ENCODE data around the gene MAP3K13.
"Not testable (repeated sequence)": the region's sequence is repeated elsewhere in the genome, so short reads cannot be mapped to it uniquely, and the experiment has no call there.

MAP3K13 gene

DNA sequence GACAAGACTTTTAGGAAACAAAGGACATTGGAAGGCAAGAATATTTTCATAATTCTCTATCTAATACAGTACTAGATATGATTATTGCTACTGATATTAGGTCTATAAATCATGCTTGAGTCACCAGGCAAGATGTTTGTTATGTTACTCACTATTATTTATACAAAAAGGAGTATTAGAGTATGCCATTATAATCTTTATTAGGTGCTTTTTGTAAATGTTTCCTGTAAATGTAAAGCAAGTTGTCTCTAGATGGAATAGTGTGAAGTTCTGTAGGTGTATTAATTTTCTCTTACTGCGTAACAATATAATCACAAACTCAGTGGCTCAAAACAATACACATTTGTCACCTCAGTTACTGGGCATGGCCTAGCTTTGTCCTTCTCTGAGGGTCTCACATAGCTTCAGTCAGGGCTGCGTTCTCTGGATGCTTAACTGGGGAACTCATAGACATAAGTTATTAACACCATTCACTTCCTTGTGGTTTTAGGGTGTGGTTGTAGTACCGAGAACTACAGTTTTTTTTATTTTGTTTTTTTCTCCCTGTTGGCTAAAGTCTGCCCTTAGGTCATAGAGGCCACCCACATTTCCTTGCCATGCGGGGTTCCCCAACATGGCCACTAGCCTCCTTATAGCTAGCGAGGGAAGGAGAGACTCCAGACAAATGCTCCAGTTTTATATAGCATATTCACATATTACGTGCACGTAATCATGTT, 20.3 kb upstream of the MAP3K13 start:
- no peak for DNase-seq

DNA sequence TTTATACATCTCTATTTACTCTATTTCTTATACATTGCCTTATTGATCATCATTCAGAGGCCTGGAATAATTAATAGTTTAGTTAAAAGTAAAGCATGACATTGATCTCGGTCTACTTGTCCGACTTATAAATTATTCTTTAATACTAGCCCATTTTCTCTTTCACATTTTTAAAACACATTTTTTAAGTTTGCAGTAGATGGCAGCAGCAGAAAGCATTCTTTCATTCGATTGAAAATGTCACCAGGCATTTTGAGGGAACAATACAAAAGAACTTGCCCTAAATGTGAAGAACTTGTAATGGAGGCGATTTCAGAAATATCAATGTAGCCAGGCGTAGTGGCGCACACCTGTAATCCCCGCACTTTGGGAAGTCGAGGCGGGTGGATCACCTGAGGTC, 15.5 kb upstream of the MAP3K13 start:
- no peak for DNase-seq

DNA sequence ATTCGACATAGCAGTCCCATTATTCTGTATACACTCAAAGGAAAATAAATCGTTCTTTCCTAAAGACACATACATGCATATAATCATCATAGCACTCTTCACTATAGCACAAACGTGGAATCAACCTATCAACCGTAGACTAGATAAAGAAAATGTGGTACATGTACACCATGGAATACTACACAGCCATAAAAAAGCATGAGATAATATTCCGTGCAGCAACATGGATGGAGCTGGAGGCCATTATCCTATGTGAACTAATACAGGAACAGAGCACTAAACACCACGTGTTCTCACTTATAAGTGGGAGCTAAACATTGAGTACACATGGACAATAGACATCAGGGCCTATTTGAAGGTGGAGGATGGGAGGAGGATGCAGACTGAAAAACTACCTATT, 12.1 kb upstream of the MAP3K13 start:
- no peak for DNase-seq

DNA sequence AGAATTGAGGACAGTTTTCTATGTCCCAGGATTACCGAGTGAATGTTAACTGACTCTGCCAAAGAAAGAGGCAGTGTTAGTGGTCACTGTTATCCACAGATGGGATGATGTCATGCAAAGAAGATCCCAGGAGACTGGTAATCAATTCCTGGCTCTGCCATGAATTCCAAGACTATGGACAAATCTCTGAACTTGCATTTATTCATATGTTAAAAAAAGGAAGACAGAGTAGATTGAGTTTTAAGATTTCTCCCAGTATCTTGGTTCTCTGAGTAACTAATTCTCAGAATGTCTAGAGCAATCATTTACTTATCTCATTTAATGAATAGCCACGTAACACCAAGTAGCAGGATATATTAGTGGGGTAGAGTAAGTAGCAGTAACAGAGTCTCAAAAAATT, 11.5 kb upstream of the MAP3K13 start:
- DNase-seq: no peak

DNA sequence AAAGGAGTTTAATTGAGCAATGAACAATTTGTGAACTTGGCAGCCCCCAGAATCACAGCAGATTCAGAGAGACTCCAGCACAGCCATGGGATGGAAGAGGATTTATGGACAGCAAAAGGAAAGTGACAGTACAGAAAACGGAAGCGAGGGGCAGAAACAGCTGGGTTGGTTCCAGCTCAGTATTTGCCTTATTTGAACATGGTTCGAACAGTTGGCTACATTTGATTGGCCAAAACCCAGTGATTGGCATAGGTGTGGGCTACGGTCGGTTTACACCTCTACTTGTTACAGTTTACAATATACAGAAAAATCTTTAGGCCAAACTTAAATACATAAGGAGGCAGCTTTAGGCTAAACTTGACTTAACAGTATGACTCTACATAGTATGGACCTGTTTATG, 9.7 kb upstream of the MAP3K13 start:
- DNase-seq: no peak

DNA sequence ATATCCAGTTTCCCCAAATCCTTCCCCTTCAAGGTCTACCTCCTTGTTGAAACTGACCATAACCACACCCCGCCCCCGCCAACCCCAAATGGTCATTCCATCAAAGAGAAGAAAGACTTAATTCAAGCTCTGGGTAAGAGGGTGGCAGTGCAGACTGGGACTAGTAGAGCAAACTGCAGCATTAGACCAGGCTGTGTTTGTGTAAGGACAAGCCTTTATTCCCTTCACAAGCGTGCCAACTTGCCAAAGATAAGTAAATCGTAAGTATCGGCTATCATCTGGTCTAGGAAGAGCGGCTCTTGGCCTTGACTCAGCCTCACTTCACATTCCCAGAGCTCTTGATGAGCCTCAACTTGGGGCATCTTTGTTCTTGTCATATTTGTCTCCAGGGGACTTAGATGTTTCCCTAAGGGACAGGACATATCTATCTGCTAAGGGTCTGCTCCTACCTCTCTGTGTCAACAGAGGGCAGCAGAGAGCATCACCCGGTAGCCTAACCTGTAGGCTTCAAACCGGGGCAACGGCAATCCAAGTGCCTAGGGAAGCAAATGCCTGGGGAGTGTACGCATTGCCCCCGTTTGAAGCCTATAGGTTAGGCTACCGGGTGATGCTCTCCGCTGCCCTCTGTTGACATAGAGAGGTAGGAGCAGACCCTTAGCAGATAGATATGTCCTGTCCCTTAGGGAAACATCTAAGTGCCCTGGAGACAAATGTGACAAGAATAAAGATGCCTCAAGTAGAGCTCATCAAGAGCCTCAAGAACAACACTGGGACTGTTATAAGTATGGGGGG, 8.9 kb upstream of the MAP3K13 start:
- peak; percentile 74 to 85 for DNase-seq

DNA sequence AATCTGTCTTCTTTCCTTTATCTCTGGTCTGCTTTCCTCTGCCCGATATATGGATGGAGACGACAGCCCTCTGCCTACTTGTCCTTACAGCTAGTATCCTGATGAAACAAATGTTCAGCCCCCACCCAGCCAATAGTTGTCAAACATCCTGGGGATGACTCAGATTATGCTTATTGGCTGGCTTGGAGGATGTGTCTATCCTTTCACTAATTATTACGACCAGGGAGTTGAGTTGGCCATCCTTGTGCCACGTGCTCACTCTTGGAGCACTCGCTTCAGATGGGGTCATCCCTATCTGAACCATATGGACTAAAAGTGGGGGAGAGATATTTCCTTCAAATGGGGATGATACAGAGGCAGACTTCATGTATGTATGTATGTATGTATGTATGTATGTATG, 6.4 kb upstream of the MAP3K13 start:
- DNase-seq: no peak

DNA sequence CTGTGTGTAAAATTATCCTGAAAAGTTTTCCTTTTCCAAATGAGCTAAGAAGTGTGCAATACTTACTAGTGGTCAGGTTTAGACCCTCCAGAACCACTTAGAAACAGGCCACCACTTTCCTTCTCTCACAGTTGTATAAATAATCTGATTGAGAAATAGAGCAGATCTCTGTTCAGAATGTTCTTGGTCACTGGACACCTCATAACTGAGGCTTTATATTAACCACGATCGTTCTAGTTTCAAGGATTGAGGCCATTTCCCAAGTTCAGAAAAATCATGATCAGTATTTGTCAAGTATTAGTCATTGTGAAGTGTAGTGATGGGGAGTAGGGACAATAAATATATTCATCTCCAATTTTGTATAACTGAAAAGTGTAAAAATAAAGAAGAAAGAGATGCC, 1.0 kb upstream of the MAP3K13 start:
- no peak for DNase-seq

DNA sequence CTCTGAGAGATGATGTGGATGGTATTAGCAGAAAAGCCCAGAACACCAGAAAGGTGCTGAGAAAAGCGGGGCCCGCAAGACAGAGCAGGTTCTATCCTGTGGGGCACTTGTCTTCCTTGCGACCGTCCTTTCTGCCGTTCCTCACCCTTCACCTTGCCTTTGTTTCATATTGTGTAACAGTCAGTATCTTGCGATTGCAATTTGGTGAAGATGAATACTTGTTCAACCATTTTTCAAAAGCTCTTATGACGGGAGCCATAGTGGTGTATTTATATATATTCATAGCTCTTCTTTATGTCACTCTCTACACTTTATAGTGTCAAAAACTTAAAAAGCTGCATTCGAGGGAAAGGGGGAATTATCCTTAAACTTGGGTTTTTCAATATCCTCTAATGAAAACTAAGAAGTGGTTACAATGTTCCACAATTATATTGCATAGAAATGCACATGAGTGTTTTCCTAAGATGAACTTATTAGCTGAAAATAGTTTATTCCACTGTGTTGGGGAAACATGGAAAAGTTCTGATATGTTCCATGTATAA, 797 bp downstream of the MAP3K13 start:
- peak in 1 of 2 experiments; percentile 14 for DNase-seq

DNA sequence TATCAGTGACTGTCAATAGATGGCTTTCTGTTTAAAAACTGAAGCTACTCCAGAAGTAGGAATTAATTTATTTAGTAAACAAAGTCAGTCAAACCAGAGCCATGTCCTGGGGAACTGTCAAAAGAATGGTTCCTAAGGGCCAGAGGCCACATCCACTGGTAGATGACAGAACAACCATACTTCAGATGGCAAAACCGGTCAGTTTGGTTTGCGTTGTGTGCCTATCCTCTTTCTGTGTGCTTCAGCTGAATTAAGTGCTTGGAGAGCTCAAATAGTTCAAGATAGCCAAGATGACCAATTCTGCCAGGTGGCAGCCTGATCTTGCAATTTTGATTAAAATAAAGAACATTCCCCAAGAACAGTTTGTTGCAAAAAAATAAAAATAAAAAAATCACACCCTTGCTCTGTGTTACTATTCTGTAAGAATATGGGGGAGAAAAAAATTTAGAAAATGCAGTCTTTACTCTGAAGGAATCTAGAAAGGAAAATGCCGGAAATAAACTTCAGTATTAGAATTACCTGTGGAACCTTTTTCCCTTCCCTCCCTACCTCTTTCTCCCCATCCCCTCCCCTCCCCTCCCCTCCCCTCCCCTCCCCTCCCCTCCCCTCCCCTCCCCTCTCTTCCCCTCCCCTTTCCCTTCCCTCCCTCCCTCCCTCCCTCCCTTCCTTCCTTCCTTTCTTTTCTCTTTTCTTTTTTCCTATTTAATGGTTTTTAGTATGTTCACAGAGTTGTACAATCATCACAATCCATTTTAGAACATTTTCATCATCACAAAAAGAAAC, 2.5 kb downstream of the MAP3K13 start:
- no peak for DNase-seq

DNA sequence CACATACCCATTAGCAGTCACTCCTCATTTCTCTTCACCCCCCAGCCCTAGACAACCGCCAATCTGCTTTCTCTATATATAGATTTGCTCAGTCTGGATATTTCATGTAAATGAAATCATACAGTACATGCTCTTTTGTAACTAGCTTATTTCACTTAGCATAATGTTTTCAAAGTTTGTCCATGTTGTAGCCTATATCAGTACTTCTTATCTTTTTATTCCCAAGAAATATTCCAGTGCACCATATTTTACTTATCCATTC, 3.1 kb downstream of the MAP3K13 start:
- no peak for DNase-seq

DNA sequence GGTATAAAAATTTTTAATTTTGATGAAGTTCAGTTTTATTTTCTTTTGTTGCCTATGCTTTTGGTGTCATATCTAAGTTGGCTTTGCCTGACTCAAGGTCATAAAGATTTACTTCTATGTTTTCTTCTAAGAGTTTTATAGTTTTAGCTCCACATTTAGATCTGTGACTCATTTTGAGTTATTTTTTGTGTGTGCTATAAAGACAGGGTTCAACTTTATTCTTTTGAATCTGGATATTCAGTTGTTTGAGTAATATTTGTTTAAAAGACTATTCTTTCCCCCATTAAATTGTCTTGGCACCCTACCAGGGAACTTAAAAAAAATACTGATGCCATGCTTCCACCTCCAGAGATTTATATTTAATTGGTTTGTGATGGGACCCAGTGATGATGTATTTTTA, 4.0 kb downstream of the MAP3K13 start:
- DNase-seq: no peak

DNA sequence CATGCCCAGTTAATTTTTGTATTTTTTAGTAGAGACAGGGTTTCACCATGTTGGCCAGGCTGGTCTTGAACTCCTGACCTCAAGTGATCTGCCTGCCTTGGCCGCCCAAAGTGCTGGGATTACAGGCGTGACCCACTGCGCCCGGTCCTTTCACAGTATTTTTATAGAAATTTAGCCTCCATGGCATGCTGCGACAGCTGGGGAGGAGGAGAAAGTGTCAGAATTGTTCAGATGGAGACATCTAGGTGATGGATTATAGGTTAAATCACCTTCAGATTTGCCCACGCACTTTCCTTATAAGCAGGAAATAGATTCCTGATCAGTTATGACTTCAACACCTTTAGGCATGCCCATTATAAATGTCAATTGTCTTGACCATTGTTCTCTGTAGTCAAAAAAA, 7.4 kb downstream of the MAP3K13 start:
- DNase-seq: not testable (repeated sequence)

DNA sequence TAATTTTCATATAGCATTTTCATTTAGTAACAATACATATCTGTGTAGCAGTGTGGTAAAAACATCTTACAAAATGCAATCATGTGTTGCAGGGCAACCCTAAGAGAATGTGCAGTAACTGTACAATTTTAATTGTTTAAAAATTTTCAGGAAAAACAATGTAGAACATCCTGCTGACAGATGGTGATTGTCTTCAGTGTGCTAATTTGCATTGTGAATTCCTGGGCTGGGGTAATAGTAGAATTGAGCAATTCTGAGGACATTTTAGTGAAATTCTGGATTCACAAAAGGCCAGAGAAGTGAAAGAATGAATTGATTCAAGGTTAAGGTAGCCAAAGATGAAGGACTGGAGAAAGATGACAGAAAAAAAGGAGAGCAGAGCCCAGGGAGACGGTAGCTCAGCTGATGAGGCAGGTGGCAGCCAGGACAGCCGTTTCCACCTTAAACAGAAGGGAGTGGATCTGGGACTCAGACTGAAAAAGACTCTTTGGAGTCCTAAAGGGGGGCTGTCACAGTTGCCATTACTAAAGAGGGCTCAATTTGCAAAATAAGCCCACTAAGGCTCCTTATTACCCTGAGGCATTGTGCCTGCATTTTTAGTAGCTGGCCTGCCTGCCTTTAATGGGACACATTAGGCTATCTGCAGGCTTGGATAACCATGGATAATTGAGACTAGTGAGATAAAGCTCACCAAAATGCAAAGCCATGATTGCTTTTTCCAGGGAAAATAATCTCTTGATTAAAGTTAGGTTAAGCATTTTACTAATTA, 8.6 kb downstream of the MAP3K13 start:
- no peak for DNase-seq

DNA sequence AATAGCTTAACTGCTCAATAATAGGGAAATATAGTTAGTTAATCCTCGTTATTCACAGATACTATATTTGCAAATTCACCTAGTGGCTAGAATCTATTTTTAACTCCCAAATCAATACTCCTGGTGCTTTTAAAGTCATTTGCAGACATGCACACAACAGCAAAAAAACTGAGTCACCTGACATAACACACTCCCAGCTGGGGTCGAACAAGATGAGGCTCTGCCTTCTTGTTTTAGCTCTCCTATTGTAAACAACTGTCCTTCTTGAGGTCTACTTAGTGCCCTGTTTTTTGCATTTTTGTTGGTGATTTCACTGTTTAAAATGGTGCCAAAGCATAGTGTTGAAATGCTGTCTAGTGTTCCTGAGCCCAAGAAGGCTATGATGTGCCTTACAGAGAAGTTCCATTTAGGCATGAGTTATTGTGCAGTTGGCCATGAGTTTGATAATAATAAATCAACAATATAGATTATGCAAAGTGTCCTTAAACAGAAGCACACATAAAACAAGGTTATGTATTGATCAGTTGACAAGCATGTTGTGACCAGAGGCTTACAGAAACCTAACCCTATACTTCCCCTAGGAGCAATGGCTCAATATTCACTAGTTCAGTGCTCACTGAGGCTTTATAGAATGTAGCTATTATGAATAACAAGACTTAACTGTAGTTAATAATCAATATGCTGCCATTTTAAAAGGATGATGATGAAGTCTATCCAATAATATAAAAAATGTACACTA, 18.6 kb downstream of the MAP3K13 start:
- DNase-seq: no peak

DNA sequence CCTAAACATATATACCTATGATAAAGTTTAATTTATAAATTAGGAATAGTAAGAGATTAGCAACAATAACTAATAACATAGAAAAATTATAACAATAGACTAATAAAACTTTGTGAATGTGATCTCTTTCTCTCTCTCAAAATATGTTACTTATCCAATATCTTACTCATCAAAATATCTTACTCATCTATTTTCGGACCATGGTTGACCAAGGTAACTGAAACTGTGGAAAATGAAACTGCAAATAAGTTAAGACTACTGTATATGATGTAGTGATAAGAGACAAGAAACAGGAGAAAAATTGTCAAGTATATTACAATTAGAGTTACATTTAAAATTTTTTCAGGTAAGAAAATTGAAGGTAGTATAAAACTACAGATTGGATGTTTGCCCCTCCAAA, 19.2 kb downstream of the MAP3K13 start:
- no peak for DNase-seq

DNA sequence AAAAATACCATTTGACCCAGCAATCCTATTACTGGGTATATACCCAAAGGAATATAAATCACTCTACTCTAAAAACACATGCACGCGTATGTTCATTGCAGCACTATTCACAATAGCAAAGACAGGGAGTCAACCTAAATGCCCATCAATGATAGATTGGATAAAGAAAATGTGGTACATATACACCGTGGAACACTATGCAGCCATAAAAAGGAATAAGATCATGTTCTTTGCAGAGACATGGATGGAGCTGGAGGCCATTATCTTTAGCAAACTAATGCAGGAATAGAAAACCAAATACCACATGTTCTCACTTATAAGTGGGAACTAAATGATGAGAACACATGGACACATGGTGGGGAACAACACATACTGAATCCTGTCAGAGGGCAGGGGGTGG, 23.6 kb downstream of the MAP3K13 start:
- not testable (repeated sequence) for DNase-seq

DNA sequence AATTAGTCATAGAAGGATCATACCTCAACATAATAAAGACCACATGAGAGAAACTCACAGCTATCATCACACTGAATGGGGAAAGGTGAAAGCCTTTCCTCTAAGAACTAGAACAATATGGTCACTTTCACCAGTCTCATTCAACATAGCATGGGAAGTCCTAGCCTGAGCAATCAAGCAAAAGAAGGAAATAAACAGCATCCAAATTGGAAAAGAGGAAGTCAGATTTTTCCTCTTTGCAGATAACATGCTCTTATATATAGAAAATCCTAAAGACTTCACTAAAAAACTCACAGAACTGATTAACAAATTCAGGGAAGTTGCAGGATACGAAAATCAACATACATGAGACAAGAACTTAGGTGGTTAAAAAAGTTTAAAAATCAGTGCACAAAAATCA, 24.7 kb downstream of the MAP3K13 start:
- DNase-seq: no peak

DNA sequence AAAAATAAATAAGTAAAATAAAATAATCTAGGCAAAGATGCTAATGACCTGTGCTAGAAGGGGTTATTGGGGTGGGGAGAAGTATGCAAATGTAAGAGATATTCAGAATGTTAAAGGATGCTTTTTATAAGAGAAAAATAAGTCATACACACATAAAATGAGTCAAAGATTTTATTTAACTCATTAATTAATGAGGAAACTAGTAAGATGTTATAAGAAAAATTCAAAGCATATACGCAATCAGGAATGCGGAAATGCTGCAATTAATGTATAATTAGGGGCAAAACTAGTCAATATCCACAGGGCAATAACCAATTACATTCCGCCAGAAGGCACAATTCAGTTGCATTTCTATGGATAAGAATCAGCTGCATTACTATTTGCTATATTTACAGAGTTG, 30.1 kb downstream of the MAP3K13 start:
- no peak for DNase-seq

DNA sequence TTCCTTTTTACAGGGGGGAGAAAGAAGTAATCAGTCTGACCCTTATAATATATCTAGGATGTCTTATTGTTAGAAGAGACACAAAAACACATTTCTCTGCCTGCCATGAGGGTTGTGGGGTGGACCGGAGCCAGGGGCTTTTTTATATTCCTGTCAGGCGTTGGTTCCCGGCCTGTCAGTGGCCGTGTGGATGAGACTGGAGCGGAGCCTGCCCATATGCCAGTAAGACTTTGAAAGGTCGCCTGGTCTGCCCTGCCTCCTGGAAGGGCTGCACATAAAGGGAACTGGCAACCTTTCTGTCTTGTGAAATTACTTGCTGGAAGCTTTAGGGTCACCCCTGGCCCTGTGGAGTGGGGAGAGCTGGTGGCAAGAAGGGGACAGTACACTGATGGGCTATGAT, 34.7 kb downstream of the MAP3K13 start:
- DNase-seq: no peak

DNA sequence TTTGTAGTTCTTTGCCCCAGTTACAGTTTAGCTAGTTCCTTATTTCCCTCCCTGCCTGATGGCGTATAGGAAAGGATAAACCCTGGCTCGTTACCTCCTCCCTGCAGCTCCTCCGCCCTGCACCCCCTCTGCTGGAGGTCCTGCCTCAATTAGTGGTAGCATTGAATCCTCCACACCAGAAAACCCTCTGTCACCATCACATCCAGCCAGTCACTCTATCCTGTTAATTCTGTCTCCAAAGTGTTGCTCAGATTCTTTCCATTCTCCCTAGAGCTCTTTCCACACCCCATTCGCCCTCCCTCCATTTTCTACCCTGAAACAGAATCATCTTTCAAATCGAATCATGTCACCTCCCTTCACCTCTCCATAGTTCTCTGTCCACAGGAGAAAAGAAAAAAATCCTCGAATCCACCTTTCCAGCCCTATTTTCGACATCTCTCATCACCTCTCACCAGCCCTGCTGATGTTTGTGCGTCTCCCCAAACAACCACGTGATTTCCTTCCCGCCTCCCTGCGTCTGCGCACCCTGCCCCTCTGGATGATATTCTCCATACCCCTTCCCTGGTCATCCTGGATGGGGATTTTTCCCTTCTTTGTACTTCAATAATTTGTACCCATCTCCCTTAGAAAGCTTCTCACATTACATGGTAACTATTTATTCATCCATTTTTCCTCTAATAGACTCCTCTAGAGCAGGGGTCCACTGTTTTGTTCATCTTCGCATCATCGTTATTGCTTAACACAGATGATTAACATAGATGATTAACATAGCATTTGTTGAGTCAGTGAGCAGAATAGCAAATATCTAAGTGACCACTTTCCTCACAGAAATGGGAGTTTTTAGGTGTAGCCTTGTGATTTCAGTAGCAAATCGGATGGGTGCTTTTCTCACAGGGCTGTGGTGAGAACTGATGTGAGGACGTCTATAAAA, 37.1 kb downstream of the MAP3K13 start:
- no peak for DNase-seq
